Activated T-helper 9 cell treated with anti-CD3 and anti-CD28 coated beads, Interleukin-2, amount 50 U/mL, for 16 hours (primary cell): Measurements from ENCODE around the gene TNFRSF12A.

ENCODE experiments used
- DNase-seq: peaks from one replicate; pipeline ENCODE4 v3.0.0-alpha.2; 2020; ENCODE audit warnings: low read depth

Gene TNFRSF12A

GRCh38 chr16:2986623-2987188 is 33.5 kb upstream of the TNFRSF12A start:
- no peak for DNase-seq

GRCh38 chr16:2987286-2987685 is 32.9 kb upstream of the TNFRSF12A start:
- no peak for DNase-seq

- DNase-seq = no peak
Observed at GRCh38 chr16:2987833-2988232, 32.3 kb upstream of the TNFRSF12A start.

GRCh38 chr16:2988590-2989099 is 31.5 kb upstream of the TNFRSF12A start:
- no peak for DNase-seq

GRCh38 chr16:2990891-2991290 is 29.3 kb upstream of the TNFRSF12A start:
- DNase-seq = no peak

- DNase-seq = no peak
Observed at GRCh38 chr16:2991566-2992261, 28.5 kb upstream of the TNFRSF12A start.

GRCh38 chr16:2992383-2993081 is 27.6 kb upstream of the TNFRSF12A start:
- DNase-seq = no peak

- DNase-seq = no peak
Observed at GRCh38 chr16:2996298-2996697, 23.9 kb upstream of the TNFRSF12A start.

GRCh38 chr16:2999929-3000328 is 20.2 kb upstream of the TNFRSF12A start:
- no peak for DNase-seq

- no peak for DNase-seq
Observed at GRCh38 chr16:3000540-3000939, 19.6 kb upstream of the TNFRSF12A start.

- DNase-seq = no peak
Observed at GRCh38 chr16:3001316-3001715, 18.9 kb upstream of the TNFRSF12A start.

- peak; percentile 92 for DNase-seq
Observed at GRCh38 chr16:3003582-3004270, 16.4 kb upstream of the TNFRSF12A start.

GRCh38 chr16:3004319-3004718 is 15.8 kb upstream of the TNFRSF12A start:
- no peak for DNase-seq

GRCh38 chr16:3004781-3005284 is 15.3 kb upstream of the TNFRSF12A start:
- no peak for DNase-seq

GRCh38 chr16:3007059-3007956 is 12.9 kb upstream of the TNFRSF12A start:
- DNase-seq = no peak

- DNase-seq = no peak
Observed at GRCh38 chr16:3007957-3008689, 12.0 kb upstream of the TNFRSF12A start.

- DNase-seq = no peak
Observed at GRCh38 chr16:3008690-3009037, 11.5 kb upstream of the TNFRSF12A start.

- no peak for DNase-seq
Observed at GRCh38 chr16:3009568-3010390, 10.4 kb upstream of the TNFRSF12A start.

- no peak for DNase-seq
Observed at GRCh38 chr16:3010510-3010909, 9.7 kb upstream of the TNFRSF12A start.

GRCh38 chr16:3012246-3012645 is 7.9 kb upstream of the TNFRSF12A start:
- no peak for DNase-seq
